SK-N-SH treated with all-trans-retinoic acid at 6 μM for 48 hours (cell line): Measurements from ENCODE around the gene ARL8A.

ENCODE experiments used
- TCF4 ChIP-seq: fragments of 250-450 bp; sonication (Bioruptor Pico); IDR thresholded peaks from 2 replicates; pipeline ENCODE4 v1.8.0; 2021; ENCODE audit warnings: mild to moderate bottlenecking, moderate library complexity, borderline replicate concordance
- TF ChIP-seq, protein P1 (sequence below): fragments of 250-450 bp; sonication (Bioruptor Pico); IDR thresholded peaks from 2 replicates; pipeline ENCODE4 v1.8.0; 2020; ENCODE audit warnings: mild to moderate bottlenecking, moderate library complexity, borderline replicate concordance

DNA sequence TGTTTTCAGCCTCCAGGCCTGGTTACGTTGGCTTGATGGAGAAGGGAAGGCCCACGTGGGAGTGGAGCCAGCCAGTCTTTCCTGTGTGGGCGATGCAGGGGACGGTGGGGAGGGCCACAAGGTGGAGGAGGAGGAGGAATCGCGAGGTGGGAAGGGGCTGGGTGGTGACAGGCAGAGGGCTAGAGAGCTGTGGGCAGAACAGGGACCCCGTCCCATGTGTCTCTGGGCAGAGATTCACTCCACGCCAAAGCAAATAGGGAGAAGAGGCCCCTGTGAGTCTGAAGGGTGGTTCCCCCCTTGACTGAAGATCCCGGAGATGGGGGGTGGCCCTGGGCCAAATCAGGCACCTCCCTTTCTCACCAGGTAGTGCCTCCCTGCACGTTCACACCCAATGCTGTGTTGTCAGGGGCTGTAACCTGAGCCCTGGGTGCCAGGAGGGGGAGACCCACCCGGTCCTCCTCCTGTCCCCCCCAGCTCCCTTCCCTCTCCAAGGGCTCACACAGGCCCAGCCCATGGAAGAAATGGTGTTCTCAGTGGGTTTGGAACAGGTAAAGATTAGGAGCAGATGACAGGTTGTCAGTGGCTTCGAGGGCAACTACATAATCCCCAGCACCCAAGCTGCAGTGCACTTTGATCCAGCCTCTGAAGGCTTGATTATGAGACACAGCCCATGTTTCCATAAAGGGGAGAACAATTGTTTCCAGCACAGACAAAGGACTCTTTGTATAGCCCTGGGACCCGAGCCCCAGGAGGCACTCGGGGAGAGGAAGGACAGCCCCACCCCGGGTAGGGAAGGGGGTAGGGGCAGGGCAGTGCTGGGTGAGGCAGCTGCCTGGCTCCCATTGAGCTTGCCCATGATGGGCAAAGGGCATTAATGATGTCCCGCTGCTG is 59.5 kb downstream of the ARL8A start:
- TF ChIP-seq, protein P1, sequence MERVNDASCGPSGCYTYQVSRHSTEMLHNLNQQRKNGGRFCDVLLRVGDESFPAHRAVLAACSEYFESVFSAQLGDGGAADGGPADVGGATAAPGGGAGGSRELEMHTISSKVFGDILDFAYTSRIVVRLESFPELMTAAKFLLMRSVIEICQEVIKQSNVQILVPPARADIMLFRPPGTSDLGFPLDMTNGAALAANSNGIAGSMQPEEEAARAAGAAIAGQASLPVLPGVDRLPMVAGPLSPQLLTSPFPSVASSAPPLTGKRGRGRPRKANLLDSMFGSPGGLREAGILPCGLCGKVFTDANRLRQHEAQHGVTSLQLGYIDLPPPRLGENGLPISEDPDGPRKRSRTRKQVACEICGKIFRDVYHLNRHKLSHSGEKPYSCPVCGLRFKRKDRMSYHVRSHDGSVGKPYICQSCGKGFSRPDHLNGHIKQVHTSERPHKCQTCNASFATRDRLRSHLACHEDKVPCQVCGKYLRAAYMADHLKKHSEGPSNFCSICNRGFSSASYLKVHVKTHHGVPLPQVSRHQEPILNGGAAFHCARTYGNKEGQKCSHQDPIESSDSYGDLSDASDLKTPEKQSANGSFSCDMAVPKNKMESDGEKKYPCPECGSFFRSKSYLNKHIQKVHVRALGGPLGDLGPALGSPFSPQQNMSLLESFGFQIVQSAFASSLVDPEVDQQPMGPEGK (CRISPR knock-in tag): no peak
- TF ChIP-seq TCF4 (CRISPR knock-in tag): no peak
